ENCODE data around the gene NRXN3. TPM values are rescaled to one million over a fixed set of nuclear protein-coding genes. Genes with fewer than 3 reads are reported as not detected.

NRXN3 gene
- total and polyA plus RNA-seq, 2 donors (not counting 1 experiment from before 2014, with no cell fraction given), result 0.83 to 34.6 TPM

- no peaks in the 10 kb centered on the region for H3K36me3 ChIP-seq (ENCODE audit: control insufficient read depth, insufficient read depth, low read length)
- H3K27ac ChIP-seq (ENCODE audit: insufficient read depth, low read length), result no peak overlapping the region
- no peak overlapping the region for H3K4me2 ChIP-seq (ENCODE audit: extremely low read depth, insufficient read depth, low read length)
- no peak overlapping the region for H2AFZ ChIP-seq (ENCODE audit: low read length)
- no peaks in the 10 kb centered on the region for H3K27me3 ChIP-seq (ENCODE audit: control insufficient read depth, insufficient read depth, low read length)
- H3K9me3 ChIP-seq (ENCODE audit: control insufficient read depth, insufficient read depth, low read depth, low read length), result no peaks in the 10 kb centered on the region
- H3K79me2 ChIP-seq (ENCODE audit: control insufficient read depth, insufficient read depth, low read length), result no peaks in the 10 kb centered on the region
- H3K9ac ChIP-seq (ENCODE audit: insufficient read depth, low read length), result no peak overlapping the region
- no peak overlapping the region for H3K4me3 ChIP-seq (replicated peaks in 1 of 4; ENCODE audit: control extremely low read depth in 1 of 4, insufficient read depth in 1 of 4, low read depth in 3 of 4, low read length in 4 of 4)
- H4K20me1 ChIP-seq (ENCODE audit: control insufficient read depth, extremely low read depth, insufficient read depth, low read length), result no peaks in the 10 kb centered on the region
- TF ChIP-seq CTCF (conservative IDR thresholded peaks at IDR 0.05 in 1 of 2, IDR thresholded peaks at IDR 0.05 in 1 of 2; ENCODE audit: low read depth in 1 of 2, low read length in 2 of 2) (no peak), EZH2 (IDR thresholded peaks at IDR 0.05; ENCODE audit: low read length, missing control alignments) (no peak)
- H3K4me1 ChIP-seq (ENCODE audit: control insufficient read depth, extremely low read depth, insufficient read depth, low read length), result no peaks in the 10 kb centered on the region
- DNase-seq (ENCODE audit: low read depth in 2 of 2), result no peak
These were observed 528.8 kb downstream of the NRXN3 start for GRCh38 chr14:78698991-78699390.

GRCh38 chr14:78700236-78700635, 530.1 kb downstream of the NRXN3 start:
- Histone ChIP-seq H3K36me3 (ENCODE audit: control insufficient read depth, insufficient read depth, low read length) (no peaks in the 10 kb centered on the region), H3K4me3 (replicated peaks in 1 of 4; ENCODE audit: control extremely low read depth in 1 of 4, insufficient read depth in 1 of 4, low read depth in 3 of 4, low read length in 4 of 4) (no peak overlapping the region), H3K27ac (ENCODE audit: insufficient read depth, low read length) (no peak overlapping the region), H3K27me3 (ENCODE audit: control insufficient read depth, insufficient read depth, low read length) (no peaks in the 10 kb centered on the region), H3K4me1 (ENCODE audit: control insufficient read depth, extremely low read depth, insufficient read depth, low read length) (no peaks in the 10 kb centered on the region), H3K9me3 (ENCODE audit: control insufficient read depth, insufficient read depth, low read depth, low read length) (no peaks in the 10 kb centered on the region), H3K4me2 (ENCODE audit: extremely low read depth, insufficient read depth, low read length) (no peak overlapping the region), H2AFZ (ENCODE audit: low read length) (no peak overlapping the region), H4K20me1 (ENCODE audit: control insufficient read depth, extremely low read depth, insufficient read depth, low read length) (no peaks in the 10 kb centered on the region), H3K79me2 (ENCODE audit: control insufficient read depth, insufficient read depth, low read length) (no peaks in the 10 kb centered on the region), H3K9ac (ENCODE audit: insufficient read depth, low read length) (no peak overlapping the region)
- TF ChIP-seq EZH2 (IDR thresholded peaks at IDR 0.05; ENCODE audit: low read length, missing control alignments) (no peak), CTCF (conservative IDR thresholded peaks at IDR 0.05 in 1 of 2, IDR thresholded peaks at IDR 0.05 in 1 of 2; ENCODE audit: low read depth in 1 of 2, low read length in 2 of 2) (no peak)
- DNase-seq (ENCODE audit: low read depth in 2 of 2), result no peak

- H3K79me2 ChIP-seq (ENCODE audit: control insufficient read depth, insufficient read depth, low read length), result no peaks in the 10 kb centered on the region
- H3K27ac ChIP-seq (ENCODE audit: insufficient read depth, low read length), result no peak overlapping the region
- peak in 1 of 2 donors; percentile 66 for DNase-seq (ENCODE audit: low read depth in 2 of 2)
These were observed 531.1 kb downstream of the NRXN3 start for GRCh38 chr14:78701246-78701645.

More at GRCh38 chr14:78701246-78701645, 531.1 kb downstream of the NRXN3 start:
- Histone ChIP-seq H3K36me3 (ENCODE audit: control insufficient read depth, insufficient read depth, low read length) (no peaks in the 10 kb centered on the region), H3K4me2 (ENCODE audit: extremely low read depth, insufficient read depth, low read length) (no peak overlapping the region), H3K27me3 (ENCODE audit: control insufficient read depth, insufficient read depth, low read length) (no peaks in the 10 kb centered on the region), H2AFZ (ENCODE audit: low read length) (no peak overlapping the region), H3K4me3 (replicated peaks in 1 of 4; ENCODE audit: control extremely low read depth in 1 of 4, insufficient read depth in 1 of 4, low read depth in 3 of 4, low read length in 4 of 4) (no peak overlapping the region), H3K9me3 (ENCODE audit: control insufficient read depth, insufficient read depth, low read depth, low read length) (no peaks in the 10 kb centered on the region), H4K20me1 (ENCODE audit: control insufficient read depth, extremely low read depth, insufficient read depth, low read length) (no peaks in the 10 kb centered on the region), H3K9ac (ENCODE audit: insufficient read depth, low read length) (no peak overlapping the region), H3K4me1 (ENCODE audit: control insufficient read depth, extremely low read depth, insufficient read depth, low read length) (no peaks in the 10 kb centered on the region)
- TF ChIP-seq EZH2 (IDR thresholded peaks at IDR 0.05; ENCODE audit: low read length, missing control alignments) (no peak), CTCF (conservative IDR thresholded peaks at IDR 0.05 in 1 of 2, IDR thresholded peaks at IDR 0.05 in 1 of 2; ENCODE audit: low read depth in 1 of 2, low read length in 2 of 2) (no peak)

Data from fibroblast of lung (primary cell).